H1 (cell line): ENCODE data around the gene ALDH4A1. TPM values are rescaled to one million over a fixed set of nuclear protein-coding genes. Genes with fewer than 3 reads are reported as not detected.
A peak's percentile ranks its signal among the peaks of the same experiment; 100 is the strongest.

Experiments
- POLR2A ChIP-seq, 2 experiments: IDR thresholded peaks; 1 replicate in 1 of 2; 2 replicates in 1 of 2; pipeline ENCODE4 v1.6.1; 2011; ENCODE audit warnings: low read depth in 2 of 2, low read length in 2 of 2, mild to moderate bottlenecking in 2 of 2; ENCODE audit errors: control extremely low read depth in 1 of 2
- POLR2AphosphoS5 ChIP-seq: IDR thresholded peaks from 2 replicates; pipeline ENCODE4 v1.6.1; 2011; ENCODE audit warnings: low read depth, low read length
- RXRA ChIP-seq: IDR thresholded peaks from 2 replicates; pipeline ENCODE4 v1.6.1; 2011; ENCODE audit warnings: low read depth, mild to moderate bottlenecking, low read length, moderate library complexity; ENCODE audit not compliant: insufficient read depth
- polyA plus RNA-seq, 7 experiments: library from polyadenylated mRNA; depleted of rRNA in 3 of 7; stranded (reverse) in 5 of 7; unstranded in 2 of 7; fragments of >200 nt in 5 of 7; fragments of 200-250 nt in 2 of 7; gene quantifications; 1 replicate in 5 of 7; 2 replicates in 1 of 7; 4 replicates in 1 of 7; pipeline versions ENCODE4 v1.2.1 to v1.2.3, GENCODE V29; 2011 to 2013; ENCODE audit warnings: missing spikeins in 2 of 7, mixed read lengths in 2 of 7
- total RNA-seq: library from RNA; stranded (reverse); fragmentation: NEBNext Ultra II Directional; extraction: Animal tissue kit (Norgen Biotek cat#: 25700); gene quantifications from 2 replicates; pipeline ENCODE4 v1.2.1, GENCODE V29; 2021

ALDH4A1 gene
- total and polyA plus RNA-seq, 2 of the 8 experiments (the other 6 are each of a cell fraction or from before 2014, with no cell fraction given): 30.3 to 35.9 TPM

DNA sequence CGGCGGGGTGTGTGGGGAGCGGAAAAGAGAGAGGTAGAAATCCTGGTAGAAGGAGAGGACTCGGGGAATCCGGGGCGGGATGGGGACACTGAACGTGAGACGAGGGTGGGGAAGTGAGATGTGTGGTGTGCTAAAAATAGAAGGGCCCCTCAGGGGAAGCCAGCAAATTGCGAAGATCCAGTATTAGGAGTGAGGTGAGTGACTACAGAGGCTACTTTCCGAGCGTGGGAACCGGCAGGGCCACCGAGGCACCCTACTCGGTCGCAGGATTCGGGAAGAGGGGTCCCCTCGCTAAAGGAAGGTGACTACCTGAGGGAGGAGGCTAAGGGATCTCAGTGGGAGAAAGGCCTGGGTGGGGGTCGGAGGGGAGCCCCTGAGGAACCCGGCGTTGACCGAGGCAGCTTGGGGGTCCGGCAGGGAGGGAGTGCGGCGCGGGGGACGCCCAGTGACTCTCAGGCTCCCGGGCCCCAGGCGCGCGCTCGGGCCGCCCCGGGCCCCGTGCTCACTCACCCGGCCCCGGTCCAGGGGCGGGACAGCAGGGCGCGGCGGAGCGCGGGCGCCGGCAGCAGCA, 318 bp downstream of the ALDH4A1 start (continued):
- 0 out of 2 replicates have a peak, but pooled peaks have one; percentile 51 for TF ChIP-seq POLR2AphosphoS5
- TF ChIP-seq POLR2A (IDR thresholded peaks at IDR 0.05; ENCODE audit: control extremely low read depth in 1 of 2, low read depth in 2 of 2, low read length in 2 of 2): peak in 1 of 2 experiments; percentile 45; a peak in 1 of 3 replicates
- TF ChIP-seq RXRA: no peak
